ENCODE measurements around the gene MFAP2. TPM values are rescaled to one million over a fixed set of nuclear protein-coding genes. Genes with fewer than 3 reads are reported as not detected.

MFAP2 gene, protein sequence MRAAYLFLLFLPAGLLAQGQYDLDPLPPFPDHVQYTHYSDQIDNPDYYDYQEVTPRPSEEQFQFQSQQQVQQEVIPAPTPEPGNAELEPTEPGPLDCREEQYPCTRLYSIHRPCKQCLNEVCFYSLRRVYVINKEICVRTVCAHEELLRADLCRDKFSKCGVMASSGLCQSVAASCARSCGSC
- total RNA-seq: 10.7 and 19.6 TPM in 2 replicates

DNA sequence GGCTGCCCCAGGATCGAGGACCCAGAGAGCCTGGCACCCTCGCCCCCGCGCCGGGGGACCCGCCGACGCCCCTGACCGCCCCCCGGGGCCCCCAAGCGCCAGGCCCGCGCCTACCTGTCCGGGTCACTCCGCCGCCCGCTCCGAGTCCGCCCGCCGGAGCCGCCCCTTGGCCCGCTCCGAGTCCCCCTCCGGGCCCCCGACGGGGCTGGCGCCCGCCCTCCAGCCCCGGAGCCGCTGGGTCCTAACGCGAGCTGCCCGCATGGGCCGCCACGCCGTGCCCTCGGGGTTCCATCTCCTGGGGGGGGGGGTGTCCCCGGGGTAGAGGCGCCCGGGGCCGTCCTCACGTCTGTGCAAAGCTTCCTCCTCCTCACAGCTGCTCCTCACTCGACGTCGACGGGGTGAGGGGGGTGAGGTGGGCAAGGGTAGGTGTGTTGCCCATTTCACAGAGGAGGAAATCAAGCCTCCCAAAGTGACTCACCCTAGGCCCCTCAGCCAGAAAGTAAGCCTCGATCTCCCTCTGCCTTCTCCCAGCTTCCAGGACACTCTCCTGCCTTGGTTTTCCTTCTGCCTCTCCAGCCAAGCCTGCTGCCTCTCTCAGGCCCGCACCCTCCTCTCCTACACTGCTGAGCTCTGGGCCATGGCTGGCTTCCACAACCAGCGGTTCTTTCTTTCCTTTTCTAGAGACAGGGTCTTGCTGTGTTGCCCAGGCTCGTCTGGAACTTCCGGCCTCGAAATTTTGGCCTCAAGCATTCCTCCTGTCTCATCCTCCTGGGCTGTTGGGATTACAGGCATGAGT lies at the start of gene MFAP2:
Gene MFAP2 (minus strand): TSS at position 148 of the 796 bp plus-strand sequence. CDS start 2,347 bp downstream, outside the sequence.

DNA sequence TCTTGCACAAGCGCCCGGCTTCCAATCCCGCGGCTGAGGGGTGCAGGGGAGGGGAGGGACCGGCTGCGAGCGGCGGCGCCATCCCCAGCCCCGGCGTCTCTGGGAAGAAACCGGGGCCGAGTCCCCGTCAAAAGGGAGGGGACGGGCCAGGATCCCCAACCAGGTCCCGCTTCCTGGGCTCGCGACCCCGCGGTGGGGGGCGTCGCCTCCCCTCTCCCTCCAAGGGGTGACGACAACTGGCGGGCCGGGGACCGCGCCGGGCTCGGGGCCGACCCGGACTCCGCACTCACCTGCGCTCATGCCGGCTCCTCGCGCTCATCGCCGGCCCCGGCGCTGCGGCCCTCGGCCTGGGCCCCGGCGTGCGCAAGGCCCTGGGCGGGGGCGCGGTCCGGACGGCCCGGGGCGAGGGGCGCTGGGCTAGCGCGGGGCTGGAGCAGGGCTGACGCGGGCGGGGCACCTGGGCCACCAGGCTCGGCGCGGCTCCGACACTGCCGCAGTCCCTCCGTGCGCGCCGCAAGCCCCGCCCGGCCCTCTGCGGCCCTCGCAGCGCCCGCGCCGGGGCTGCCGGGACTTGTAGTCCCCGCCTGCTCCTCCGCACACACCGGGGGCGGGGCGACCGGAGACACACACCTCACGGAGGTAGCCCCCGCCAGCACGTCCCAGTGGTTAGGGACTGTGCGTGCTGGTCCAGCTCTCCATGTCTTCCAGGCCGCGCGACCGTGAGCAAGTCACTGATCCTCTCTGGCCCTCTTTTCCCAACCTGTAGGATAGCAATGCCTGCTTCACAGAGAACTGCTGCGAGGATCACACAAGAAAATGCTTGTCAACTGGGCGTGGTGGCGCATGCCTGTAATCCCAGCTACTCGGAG lies 31.3 kb upstream of the MFAP2 start, which contains the start of gene ATP13A2:
Gene ATP13A2 (minus strand): TSS at position 490 of the 869 bp plus-strand sequence. CDS start 190 bp downstream, at position 300.

Other genes with a start within 250 kb of the MFAP2 start
- 3,030 and 4,050 TPM in 2 replicates for gene RNU1-4, start 240.1 kb downstream of the MFAP2 start, total RNA-seq
- 3,030 and 4,050 TPM in 2 replicates for gene RNU1-2, start 84.6 kb downstream of the MFAP2 start, total RNA-seq
- 15.8 and 25.1 TPM in 2 replicates for gene CROCC, start 58.7 kb downstream of the MFAP2 start, total RNA-seq
- gene ATP13A2, start 31.3 kb upstream of the MFAP2 start, total RNA-seq: 10.8 and 15.3 TPM in 2 replicates
- 141 and 145 TPM in 2 replicates for gene SDHB, start 73.4 kb upstream of the MFAP2 start, total RNA-seq
- gene PADI2, start 138.8 kb upstream of the MFAP2 start, total RNA-seq: not detected in 2 replicates
- under 0.01 TPM in 2 replicates for gene PADI1, start 224.5 kb upstream of the MFAP2 start, total RNA-seq

All from smooth muscle cell of bladder (primary cell).